Testis (tissue), 2 donors: Measurements from ENCODE around the gene ANKRD9.

Experiments
- POLR2A ChIP-seq: fragments of 450-650 bp; IDR thresholded peaks from one replicate; pipeline ENCODE4 v1.6.1; 2017; ENCODE audit warnings: antibody characterized with exemption, mild to moderate bottlenecking, moderate library complexity
- TF ChIP-seq, protein P1 (sequence below), 3 experiments: fragments of 450-650 bp in 2 of 3; fragments of 200-600 bp in 1 of 3; sonication (generic) in 1 of 3; IDR thresholded peaks; one replicate each; pipeline ENCODE4 v1.5.1; 2016 to 2019; ENCODE audit warnings: antibody characterized with exemption in 3 of 3, mild to moderate bottlenecking in 2 of 3, moderate library complexity in 1 of 3

DNA sequence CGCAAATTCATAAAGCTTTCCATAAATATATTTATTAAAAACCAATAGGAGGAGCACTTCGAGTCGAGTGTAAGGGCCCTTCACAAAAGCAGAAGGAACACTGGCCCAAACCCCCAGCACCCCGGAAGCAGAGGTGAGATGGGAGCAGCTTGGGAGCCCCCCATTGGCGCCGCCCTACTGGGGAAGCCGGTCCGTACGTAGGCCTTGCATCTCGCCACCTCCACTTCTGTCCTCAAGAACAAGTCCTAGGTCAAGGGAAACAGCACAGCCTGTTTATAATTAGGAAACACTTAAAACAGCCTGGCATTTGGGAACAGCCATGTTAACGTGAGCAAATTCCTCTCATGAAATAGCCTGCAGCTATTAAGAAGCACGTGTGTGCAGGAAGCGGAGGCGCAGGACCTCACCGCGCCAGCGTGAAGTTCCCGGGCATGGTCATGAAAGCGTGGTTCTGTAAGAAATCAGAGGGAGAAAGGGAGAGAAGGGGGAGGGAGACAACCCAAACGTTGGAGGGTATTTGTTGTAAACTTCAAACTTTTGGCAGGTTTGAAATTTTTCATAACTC, 7.7 kb downstream of the ANKRD9 start:
- TF ChIP-seq POLR2A, result no peak
- TF ChIP-seq, protein P1, sequence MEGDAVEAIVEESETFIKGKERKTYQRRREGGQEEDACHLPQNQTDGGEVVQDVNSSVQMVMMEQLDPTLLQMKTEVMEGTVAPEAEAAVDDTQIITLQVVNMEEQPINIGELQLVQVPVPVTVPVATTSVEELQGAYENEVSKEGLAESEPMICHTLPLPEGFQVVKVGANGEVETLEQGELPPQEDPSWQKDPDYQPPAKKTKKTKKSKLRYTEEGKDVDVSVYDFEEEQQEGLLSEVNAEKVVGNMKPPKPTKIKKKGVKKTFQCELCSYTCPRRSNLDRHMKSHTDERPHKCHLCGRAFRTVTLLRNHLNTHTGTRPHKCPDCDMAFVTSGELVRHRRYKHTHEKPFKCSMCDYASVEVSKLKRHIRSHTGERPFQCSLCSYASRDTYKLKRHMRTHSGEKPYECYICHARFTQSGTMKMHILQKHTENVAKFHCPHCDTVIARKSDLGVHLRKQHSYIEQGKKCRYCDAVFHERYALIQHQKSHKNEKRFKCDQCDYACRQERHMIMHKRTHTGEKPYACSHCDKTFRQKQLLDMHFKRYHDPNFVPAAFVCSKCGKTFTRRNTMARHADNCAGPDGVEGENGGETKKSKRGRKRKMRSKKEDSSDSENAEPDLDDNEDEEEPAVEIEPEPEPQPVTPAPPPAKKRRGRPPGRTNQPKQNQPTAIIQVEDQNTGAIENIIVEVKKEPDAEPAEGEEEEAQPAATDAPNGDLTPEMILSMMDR (IDR thresholded peaks at IDR 0.05), result no peak
